Superior temporal gyrus (tissue), 1 donor: ENCODE measurements around the gene SCAMP2.

ENCODE experiments used
- DNase-seq: peaks from one replicate; pipeline ENCODE4 v3.0.0-alpha.2; 2016; ENCODE audit errors: extremely low spot score

SCAMP2 gene

GRCh38 chr15:74863239-74864056 is 9.7 kb downstream of the SCAMP2 start:
- DNase-seq, result no peak

GRCh38 chr15:74858369-74858740 is 14.8 kb downstream of the SCAMP2 start:
- DNase-seq, result no peak

GRCh38 chr15:74857671-74858368 is 15.3 kb downstream of the SCAMP2 start:
- peak; percentile 24 for DNase-seq

- no peak for DNase-seq
These were observed 16.0 kb downstream of the SCAMP2 start for GRCh38 chr15:74857082-74857655.

- DNase-seq, result no peak
These were observed 16.6 kb downstream of the SCAMP2 start for GRCh38 chr15:74856537-74856936.

GRCh38 chr15:74855857-74856256 is 17.3 kb downstream of the SCAMP2 start:
- no peak for DNase-seq

- DNase-seq, result no peak
These were observed 18.6 kb downstream of the SCAMP2 start for GRCh38 chr15:74854453-74855022.

- DNase-seq, result no peak
These were observed 21.2 kb downstream of the SCAMP2 start for GRCh38 chr15:74851960-74852359.

GRCh38 chr15:74850393-74850792 is 22.8 kb downstream of the SCAMP2 start:
- DNase-seq, result no peak

- DNase-seq, result no peak
These were observed 25.7 kb downstream of the SCAMP2 start for GRCh38 chr15:74847432-74847831.

- DNase-seq, result no peak
These were observed 27.6 kb downstream of the SCAMP2 start for GRCh38 chr15:74845581-74845980.

- no peak for DNase-seq
These were observed 28.0 kb downstream of the SCAMP2 start for GRCh38 chr15:74845208-74845568.

GRCh38 chr15:74844319-74845207 is 28.6 kb downstream of the SCAMP2 start:
- DNase-seq, result no peak

- DNase-seq, result no peak
These were observed 29.3 kb downstream of the SCAMP2 start for GRCh38 chr15:74843891-74844299.

- DNase-seq, result no peak
These were observed 29.7 kb downstream of the SCAMP2 start for GRCh38 chr15:74843445-74843828.

GRCh38 chr15:74842581-74843444 is 30.4 kb downstream of the SCAMP2 start, which contains the start of gene ULK3:
TSS of gene ULK3 (minus strand) at chr15:74843156. CDS start at chr15:74843105, 51 bp downstream.
- peak; percentile 89 for DNase-seq

- no peak for DNase-seq
These were observed 31.2 kb downstream of the SCAMP2 start for GRCh38 chr15:74841891-74842373.

- no peak for DNase-seq
These were observed 32.1 kb downstream of the SCAMP2 start for GRCh38 chr15:74840851-74841775.
